ENCODE data around the gene KCNJ12.
"Not testable (repeated sequence)": the region's sequence is repeated elsewhere in the genome, so short reads cannot be mapped to it uniquely, and the experiment has no call there.

KCNJ12 gene

DNA sequence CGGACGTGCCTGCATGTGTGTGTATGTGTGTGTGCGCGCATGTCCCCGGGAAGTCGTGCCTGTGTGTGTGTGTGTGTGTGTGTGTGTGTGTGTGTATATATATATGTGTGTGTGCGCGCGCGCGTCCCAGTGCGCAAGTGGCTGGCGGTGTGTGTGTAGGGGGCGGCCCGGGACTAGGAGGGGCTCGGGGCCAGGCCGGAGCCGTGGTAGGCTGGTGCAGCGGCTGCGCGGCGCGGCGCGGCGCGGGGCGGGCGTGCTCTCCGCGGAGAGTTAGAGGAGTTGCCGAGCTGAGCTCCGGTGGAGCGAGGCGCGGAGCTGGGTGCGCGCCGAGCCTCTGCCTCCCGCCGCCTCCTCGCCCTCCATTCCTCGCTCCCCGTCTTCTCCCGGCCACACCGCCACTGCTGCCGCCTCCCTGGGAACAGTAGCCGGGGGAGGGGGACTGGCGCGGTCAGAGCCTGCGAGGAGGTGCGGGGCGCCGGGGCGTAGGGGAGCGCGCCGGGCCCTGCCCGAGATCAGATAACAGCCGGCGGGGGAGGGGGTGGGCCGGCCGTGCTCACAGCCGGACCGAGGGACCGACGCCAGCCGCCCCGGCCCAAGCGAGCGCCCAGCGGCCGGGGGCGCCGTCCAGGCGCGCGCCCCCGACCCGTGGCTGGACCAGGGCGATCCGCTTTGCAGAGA is at the start of gene KCNJ12:
Gene KCNJ12 (plus strand): TSS at position 277 of the 678 bp plus-strand sequence. CDS start 38,986 bp downstream, outside the sequence.
- no peak for DNase-seq (ENCODE audit: low spot score)

DNA sequence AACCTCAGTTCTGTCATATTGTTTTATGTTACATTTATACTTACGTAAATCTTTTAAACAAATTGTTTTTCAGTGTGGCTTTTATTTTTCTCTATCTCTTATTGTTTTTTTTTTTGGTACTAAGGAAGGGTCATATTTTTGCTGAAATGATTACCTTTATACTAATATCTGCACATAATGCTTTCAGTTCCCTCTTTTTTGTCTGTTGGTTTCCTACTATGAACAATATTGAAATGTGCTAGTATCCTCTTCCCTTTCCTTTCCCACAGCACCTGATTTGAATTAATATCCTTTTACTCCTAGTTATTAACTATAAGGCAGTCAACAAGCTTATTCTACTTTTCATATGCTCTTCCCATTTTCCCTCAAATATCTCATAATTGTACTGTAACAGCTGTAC is 48.2 kb upstream of the KCNJ12 start:
- not testable (repeated sequence) for DNase-seq (ENCODE audit: low spot score)

GRCh38 chr17:21328778-21329177 is 47.4 kb upstream of the KCNJ12 start:
- DNase-seq (ENCODE audit: low spot score), result not testable (repeated sequence)

GRCh38 chr17:21330436-21331160 is 45.6 kb upstream of the KCNJ12 start:
- DNase-seq (ENCODE audit: low spot score), result no peak

- not testable (repeated sequence) for DNase-seq (ENCODE audit: low spot score)
Observed at GRCh38 chr17:21336541-21337294, 39.4 kb upstream of the KCNJ12 start.

GRCh38 chr17:21337981-21338625 is 38.1 kb upstream of the KCNJ12 start:
- DNase-seq (ENCODE audit: low spot score), result not testable (repeated sequence)

- no peak for DNase-seq (ENCODE audit: low spot score)
Observed at GRCh38 chr17:21339011-21339410, 37.1 kb upstream of the KCNJ12 start.

DNA sequence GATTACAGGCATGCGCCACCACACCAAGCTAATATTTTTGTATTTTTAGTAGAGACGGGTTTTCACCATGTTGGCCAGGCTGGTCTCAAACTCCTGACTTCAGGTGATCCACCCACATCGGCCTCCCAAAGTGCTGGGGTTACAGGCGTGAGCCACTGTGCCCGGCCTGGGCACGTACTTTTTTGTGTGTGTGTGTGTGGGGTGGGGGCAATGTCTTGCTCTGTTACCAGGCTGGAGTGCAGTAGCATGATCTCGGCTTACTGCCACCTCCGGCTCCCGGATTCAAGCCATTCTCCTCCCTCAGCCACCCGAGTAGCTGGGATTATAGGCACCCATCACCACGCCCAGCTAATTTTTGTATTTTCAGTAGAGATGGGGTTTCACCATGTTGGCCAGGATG is 36.6 kb upstream of the KCNJ12 start:
- DNase-seq (ENCODE audit: low spot score), result not testable (repeated sequence)

GRCh38 chr17:21340407-21340806 is 35.8 kb upstream of the KCNJ12 start:
- not testable (repeated sequence) for DNase-seq (ENCODE audit: low spot score)

GRCh38 chr17:21341279-21341678 is 34.9 kb upstream of the KCNJ12 start:
- not testable (repeated sequence) for DNase-seq (ENCODE audit: low spot score)

DNA sequence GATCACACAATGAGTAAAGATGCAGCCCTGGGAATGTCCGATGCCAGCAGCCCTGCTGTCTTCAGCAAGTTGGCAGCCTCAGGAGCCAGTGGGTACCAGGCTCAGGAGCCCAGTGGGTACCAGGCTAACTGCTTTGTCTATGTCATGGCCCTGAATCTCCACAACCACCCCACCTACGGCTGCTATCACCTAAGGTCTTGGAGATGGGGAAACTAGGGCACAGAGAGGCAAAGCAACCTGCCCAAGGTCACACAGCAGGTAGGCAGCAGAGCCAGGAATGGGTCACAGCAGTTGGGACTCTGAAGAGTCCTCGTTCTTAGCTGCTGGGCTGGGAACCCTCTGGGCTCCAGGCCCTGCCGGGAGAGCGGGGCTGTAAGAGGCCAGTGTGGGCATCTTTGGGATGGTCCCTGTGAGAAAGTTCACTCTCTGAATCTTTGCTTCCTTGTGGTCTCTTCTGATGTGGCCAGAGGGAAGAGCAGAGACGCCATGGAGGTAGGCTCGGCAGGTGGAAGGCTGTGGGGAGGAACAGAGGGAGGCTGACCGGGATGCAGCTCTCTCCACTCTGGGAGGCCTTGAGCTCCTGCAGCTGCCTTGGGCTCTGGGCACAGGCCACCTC is 34.1 kb upstream of the KCNJ12 start:
- not testable (repeated sequence) for DNase-seq (ENCODE audit: low spot score)

DNA sequence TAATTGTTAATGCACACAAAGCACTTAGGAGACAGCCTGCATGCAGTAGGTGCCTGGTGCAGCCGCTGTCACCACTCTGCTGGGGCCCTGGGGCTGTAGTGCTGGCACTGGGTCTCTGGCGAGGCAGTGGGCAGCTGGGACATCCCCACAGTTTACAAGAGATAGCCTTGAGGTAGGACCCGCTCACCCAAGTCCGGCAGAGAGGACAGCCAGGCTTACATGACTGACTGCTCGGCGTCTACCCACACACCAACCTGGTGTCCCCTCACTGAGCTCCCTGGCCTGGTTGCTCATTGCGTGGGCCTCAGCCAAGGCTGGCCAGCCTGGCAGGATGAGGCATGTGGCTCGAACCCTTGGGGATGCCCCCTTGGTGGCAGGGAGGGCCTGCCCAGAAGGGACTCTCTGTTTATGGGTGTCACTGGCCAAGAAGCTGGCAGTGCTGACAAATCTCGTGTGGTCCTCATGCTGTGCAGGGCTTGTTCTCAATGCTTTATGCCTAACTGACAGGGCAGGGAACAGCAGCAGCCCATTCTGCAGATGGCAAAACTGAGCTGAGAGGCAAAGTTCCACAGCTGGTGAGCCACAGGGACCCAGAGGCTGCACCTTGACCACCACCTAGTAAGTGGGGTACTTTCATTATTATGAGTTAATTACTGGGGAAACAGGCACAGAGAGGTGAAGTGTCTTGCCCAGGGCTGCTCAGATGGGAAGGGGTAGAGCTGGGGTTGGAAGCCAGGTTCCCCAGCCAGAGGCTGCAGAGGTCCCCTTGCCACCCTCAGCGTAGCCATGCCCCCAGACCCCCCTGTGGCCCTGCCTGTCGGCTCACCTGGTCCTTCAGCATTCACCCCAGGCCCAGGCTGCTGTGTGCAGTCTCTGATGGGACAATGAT is 32.9 kb upstream of the KCNJ12 start:
- not testable (repeated sequence) for DNase-seq (ENCODE audit: low spot score)

- DNase-seq (ENCODE audit: low spot score), result not testable (repeated sequence)
Observed at GRCh38 chr17:21344801-21345200, 31.4 kb upstream of the KCNJ12 start.

DNA sequence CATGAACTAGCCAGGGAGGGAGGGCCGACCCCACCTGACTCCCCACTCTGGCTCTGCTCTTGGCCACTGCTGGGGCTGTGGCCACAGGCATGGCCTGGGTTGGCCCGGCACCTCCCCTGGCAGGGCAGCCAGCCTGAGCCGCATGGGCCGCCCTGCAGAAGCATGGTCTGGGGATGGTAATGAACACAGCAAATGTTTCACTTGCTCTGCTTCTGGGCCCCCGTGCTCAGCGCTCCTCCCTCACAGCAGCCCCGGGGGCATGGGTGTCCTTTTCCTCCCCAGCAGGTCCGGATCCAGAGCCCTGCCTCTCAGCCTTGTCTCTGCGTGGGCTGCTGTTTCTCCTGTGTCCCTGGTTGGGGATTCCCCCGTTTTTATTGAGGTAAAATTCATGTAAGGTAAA is 30.9 kb upstream of the KCNJ12 start:
- DNase-seq (ENCODE audit: low spot score), result no peak

GRCh38 chr17:21346107-21346506 is 30.1 kb upstream of the KCNJ12 start:
- not testable (repeated sequence) for DNase-seq (ENCODE audit: low spot score)

- DNase-seq (ENCODE audit: low spot score), result not testable (repeated sequence)
Observed at GRCh38 chr17:21346651-21347250, 29.4 kb upstream of the KCNJ12 start.

- not testable (repeated sequence) for DNase-seq (ENCODE audit: low spot score)
Observed at GRCh38 chr17:21347660-21348059, 28.5 kb upstream of the KCNJ12 start.

- DNase-seq (ENCODE audit: low spot score), result not testable (repeated sequence)
Observed at GRCh38 chr17:21348081-21348925, 27.9 kb upstream of the KCNJ12 start.

GRCh38 chr17:21348926-21349261 is 27.3 kb upstream of the KCNJ12 start:
- DNase-seq (ENCODE audit: low spot score), result not testable (repeated sequence)

Data from activated CD4-positive, alpha-beta T cell treated with anti-CD3 and anti-CD28 coated beads, Interleukin-2, Interleukin-4, amounts not matched to agents 100 ng/mL and 50 ng/mL, durations not matched to agents 16 hours and 8 hours (primary cell).